Activated naive CD8-positive, alpha-beta T cell treated with anti-CD3 and anti-CD28 coated beads for 36 hours (primary cell): Measurements from ENCODE around the gene LIN54. TPM values are rescaled to one million over a fixed set of nuclear protein-coding genes. Genes with fewer than 3 reads are reported as not detected.
"Not testable (repeated sequence)": the region's sequence is repeated elsewhere in the genome, so short reads cannot be mapped to it uniquely, and the experiment has no call there.

ENCODE experiments used
- DNase-seq: peaks from one replicate; pipeline ENCODE4 v3.0.0; 2021
- H3K27ac Mint-ChIP-seq: one replicate; pipeline ENCODE4 v1.8.0; 2022; ENCODE audit warnings: mild to moderate bottlenecking, moderate library complexity, mixed read lengths
- H3K27me3 Mint-ChIP-seq: one replicate; pipeline ENCODE4 v1.8.0; 2022; ENCODE audit warnings: mild to moderate bottlenecking, mixed read lengths
- H3K36me3 Mint-ChIP-seq: one replicate; pipeline ENCODE4 v1.8.0; 2021; ENCODE audit warnings: mild to moderate bottlenecking, mixed read lengths
- H3K4me1 Mint-ChIP-seq: one replicate; pipeline ENCODE4 v1.8.0; 2021; ENCODE audit warnings: mixed read lengths
- H3K4me3 Mint-ChIP-seq: one replicate; pipeline ENCODE4 v1.8.0; 2022; ENCODE audit warnings: mild to moderate bottlenecking, moderate library complexity, mixed read lengths
- H3K9me3 Mint-ChIP-seq: one replicate; pipeline ENCODE4 v1.8.0; 2022; ENCODE audit warnings: mixed read lengths
- total RNA-seq, 2 experiments: library from RNA; stranded (reverse); gene quantifications; one replicate each; pipeline ENCODE4 v1.2.3, GENCODE V29; 2021

LIN54 gene
- total RNA-seq, 2 experiments from 2014 or later: 22.7 TPM

DNA sequence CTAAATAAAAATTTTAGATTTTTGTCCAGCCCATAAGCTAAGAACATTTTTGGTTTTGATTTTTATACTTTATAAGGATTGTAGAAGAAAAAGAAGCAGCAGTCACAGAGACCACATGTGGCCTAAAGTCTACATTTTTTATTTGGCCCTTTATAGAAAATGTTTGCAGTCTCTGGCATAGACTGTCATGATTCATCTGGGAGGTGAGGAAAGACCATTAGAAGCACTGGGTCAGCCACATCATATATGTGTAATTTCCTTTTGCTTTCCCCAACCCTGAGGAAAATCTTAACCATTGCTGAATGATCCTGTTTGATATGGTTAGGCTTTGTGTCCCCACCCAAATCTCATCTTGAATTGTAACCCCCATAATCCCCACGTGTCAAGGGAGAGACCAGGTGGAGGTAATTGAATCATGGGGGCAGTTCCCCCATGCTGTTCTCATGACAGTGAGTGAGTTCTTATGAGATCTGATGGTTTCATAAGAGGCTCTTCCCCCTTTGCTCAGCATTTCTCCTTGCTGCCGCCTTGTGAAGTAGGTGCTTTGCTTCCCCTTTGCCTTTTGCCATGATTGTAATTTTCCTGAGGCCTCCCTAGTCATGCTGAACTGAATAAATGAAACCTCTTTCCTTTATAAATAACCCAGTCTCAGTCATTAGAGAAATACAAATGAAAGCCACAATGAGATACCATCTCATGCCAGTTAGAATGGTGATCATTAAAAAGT is 12.3 kb upstream of the LIN54 start:
- DNase-seq: no peak
- Mint-ChIP-seq H3K4me3 (no peak overlapping the region), H3K27me3 (no peaks in the 10 kb centered on the region), H3K4me1 (peaks cover 12% of the 10 kb centered on the region), H3K9me3 (peaks cover 7% of the 10 kb centered on the region), H3K36me3 (peaks cover 2% of the 10 kb centered on the region), H3K27ac (no peak overlapping the region)

DNA sequence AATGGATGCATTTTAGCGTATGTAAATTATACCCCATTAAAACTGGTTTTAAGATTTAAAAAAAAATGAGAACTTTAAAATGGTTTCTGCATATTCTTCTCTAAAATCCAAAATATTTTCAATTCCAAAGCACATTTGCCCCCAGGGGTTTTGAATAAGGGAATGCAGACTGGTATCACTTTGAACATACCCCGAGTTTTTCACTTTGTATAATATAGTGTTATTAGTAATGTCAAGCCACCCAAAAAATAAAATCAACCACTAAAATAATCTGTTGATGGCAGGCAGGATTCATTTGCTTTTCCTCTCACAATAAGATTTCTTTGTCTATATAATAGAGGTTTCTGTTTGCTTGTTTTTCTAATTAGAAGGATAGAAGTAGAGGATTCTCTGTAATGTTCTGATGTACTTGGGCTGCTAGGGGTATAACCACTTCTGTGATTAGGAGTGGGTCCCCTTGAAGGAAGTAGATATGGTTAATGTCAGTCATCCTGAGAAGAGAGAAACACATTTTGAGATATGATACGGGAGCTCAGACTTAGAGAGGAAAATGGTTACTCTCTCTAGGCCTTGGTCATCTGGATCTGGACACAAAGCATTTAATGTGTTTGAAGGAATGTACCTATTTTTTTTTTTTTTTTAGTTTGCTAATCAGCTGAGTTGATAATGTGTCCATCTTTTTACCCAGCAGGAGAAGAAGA is 9.3 kb upstream of the LIN54 start:
- peak overlapping the region; percentile 35 for H3K27ac Mint-ChIP-seq
- no peaks in the 10 kb centered on the region for H3K27me3 Mint-ChIP-seq
- no peak for DNase-seq
- no peak overlapping the region for H3K4me3 Mint-ChIP-seq
- peaks cover 1% of the 10 kb centered on the region for H3K9me3 Mint-ChIP-seq
- H3K36me3 Mint-ChIP-seq: no peaks in the 10 kb centered on the region
- peaks cover 12% of the 10 kb centered on the region for H3K4me1 Mint-ChIP-seq

GRCh38 chr4:83013902-83014301 is 3.3 kb upstream of the LIN54 start:
- no peak for DNase-seq
- H3K4me1 Mint-ChIP-seq: peaks cover 32% of the 10 kb centered on the region
- peak overlapping the region; percentile 23 for H3K27ac Mint-ChIP-seq
- no peaks in the 10 kb centered on the region for H3K27me3 Mint-ChIP-seq
- H3K4me3 Mint-ChIP-seq: peak overlapping the region; percentile 85
- no peaks in the 10 kb centered on the region for H3K36me3 Mint-ChIP-seq
- no peaks in the 10 kb centered on the region for H3K9me3 Mint-ChIP-seq

DNA sequence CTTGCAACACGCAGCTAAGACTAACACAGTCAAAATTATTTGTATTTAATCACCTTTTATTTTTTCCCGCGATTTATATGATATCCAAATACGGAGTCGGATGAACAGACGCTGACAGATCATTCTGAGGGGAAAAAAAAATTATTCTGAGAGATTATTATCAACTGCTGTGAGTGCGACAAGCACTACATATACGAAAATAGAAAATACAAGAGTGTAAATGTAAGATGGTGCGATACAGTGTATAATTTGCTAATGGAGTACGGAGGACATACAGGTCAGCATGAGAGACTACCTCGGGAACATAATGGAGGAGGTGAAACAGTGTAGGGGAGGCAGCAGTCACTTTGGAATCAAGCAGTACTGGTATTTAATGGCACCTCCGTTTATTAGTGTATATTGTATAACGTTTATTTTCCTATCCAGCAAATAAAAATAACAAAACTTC is 2.8 kb upstream of the LIN54 start:
- H3K9me3 Mint-ChIP-seq: no peaks in the 10 kb centered on the region
- no peaks in the 10 kb centered on the region for H3K36me3 Mint-ChIP-seq
- H3K27ac Mint-ChIP-seq: peak overlapping the region; percentile 90
- DNase-seq: no peak
- H3K4me1 Mint-ChIP-seq: peaks cover 34% of the 10 kb centered on the region
- no peaks in the 10 kb centered on the region for H3K27me3 Mint-ChIP-seq
- H3K4me3 Mint-ChIP-seq: peak overlapping the region; percentile 85

GRCh38 chr4:83012687-83013419 is 2.2 kb upstream of the LIN54 start:
- DNase-seq: peak; percentile 99
- Mint-ChIP-seq H3K9me3 (no peaks in the 10 kb centered on the region), H3K36me3 (no peaks in the 10 kb centered on the region), H3K4me1 (peaks cover 37% of the 10 kb centered on the region), H3K27me3 (no peaks in the 10 kb centered on the region), H3K4me3 (peak overlapping the region; percentile 85), H3K27ac (peak overlapping the region; percentile 90)

DNA sequence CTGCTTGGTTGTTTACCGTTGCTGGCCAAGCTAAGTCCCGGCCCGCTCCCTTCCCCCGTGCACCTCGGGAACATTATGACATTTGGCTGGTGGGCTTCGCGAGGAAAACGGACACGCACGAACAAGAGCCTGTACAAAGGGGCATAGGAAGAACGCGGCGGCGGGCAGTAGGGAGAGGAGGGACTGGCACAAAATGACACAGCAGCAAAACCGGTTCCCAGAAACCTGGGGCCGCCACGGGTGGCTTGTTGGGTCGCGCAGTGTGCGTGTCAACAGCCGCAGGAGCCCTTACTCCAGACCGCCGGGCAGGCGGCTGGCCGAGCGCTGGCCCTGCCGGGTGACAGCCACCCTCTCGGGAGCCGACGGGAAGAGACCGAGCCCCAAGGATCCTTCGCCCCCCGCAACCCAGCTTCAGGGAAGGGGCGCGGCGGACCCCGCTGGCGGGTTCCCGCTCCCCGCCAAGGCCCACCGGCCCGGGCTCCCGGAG is 1.6 kb upstream of the LIN54 start:
- Mint-ChIP-seq H3K4me1 (peaks cover 41% of the 10 kb centered on the region), H3K4me3 (peak overlapping the region; percentile 95)
- peak; percentile 49 for DNase-seq

GRCh38 chr4:83011689-83012199 is 1.1 kb upstream of the LIN54 start:
- peaks cover 41% of the 10 kb centered on the region for H3K4me1 Mint-ChIP-seq

More for the DNA sequence above, 1.6 kb upstream of the LIN54 start:
- H3K36me3 Mint-ChIP-seq: peaks cover 2% of the 10 kb centered on the region
- H3K9me3 Mint-ChIP-seq: no peaks in the 10 kb centered on the region
- H3K27ac Mint-ChIP-seq: peak overlapping the region; percentile 97
- no peaks in the 10 kb centered on the region for H3K27me3 Mint-ChIP-seq

GRCh38 chr4:83010111-83010521 is 507 bp downstream of the LIN54 start:
- H3K27ac Mint-ChIP-seq: peak overlapping the region; percentile 97
- peak overlapping the region; percentile 95 for H3K4me3 Mint-ChIP-seq
- peaks cover 47% of the 10 kb centered on the region for H3K4me1 Mint-ChIP-seq
- no peak for DNase-seq
- peaks cover 2% of the 10 kb centered on the region for H3K36me3 Mint-ChIP-seq
- H3K9me3 Mint-ChIP-seq: no peaks in the 10 kb centered on the region
- H3K27me3 Mint-ChIP-seq: no peaks in the 10 kb centered on the region

More at GRCh38 chr4:83011689-83012199, 1.1 kb upstream of the LIN54 start:
- Mint-ChIP-seq H3K27me3 (no peaks in the 10 kb centered on the region), H3K27ac (peak overlapping the region; percentile 97), H3K4me3 (peak overlapping the region; percentile 95), H3K36me3 (peaks cover 2% of the 10 kb centered on the region), H3K9me3 (no peaks in the 10 kb centered on the region)
- DNase-seq: no peak

GRCh38 chr4:83009529-83009928 is 1.1 kb downstream of the LIN54 start:
- H3K36me3 Mint-ChIP-seq: peaks cover 2% of the 10 kb centered on the region
- H3K4me1 Mint-ChIP-seq: peaks cover 47% of the 10 kb centered on the region
- no peaks in the 10 kb centered on the region for H3K9me3 Mint-ChIP-seq
- H3K27ac Mint-ChIP-seq: peak overlapping the region; percentile 97
- H3K27me3 Mint-ChIP-seq: no peaks in the 10 kb centered on the region
- no peak for DNase-seq
- H3K4me3 Mint-ChIP-seq: peak overlapping the region; percentile 95

DNA sequence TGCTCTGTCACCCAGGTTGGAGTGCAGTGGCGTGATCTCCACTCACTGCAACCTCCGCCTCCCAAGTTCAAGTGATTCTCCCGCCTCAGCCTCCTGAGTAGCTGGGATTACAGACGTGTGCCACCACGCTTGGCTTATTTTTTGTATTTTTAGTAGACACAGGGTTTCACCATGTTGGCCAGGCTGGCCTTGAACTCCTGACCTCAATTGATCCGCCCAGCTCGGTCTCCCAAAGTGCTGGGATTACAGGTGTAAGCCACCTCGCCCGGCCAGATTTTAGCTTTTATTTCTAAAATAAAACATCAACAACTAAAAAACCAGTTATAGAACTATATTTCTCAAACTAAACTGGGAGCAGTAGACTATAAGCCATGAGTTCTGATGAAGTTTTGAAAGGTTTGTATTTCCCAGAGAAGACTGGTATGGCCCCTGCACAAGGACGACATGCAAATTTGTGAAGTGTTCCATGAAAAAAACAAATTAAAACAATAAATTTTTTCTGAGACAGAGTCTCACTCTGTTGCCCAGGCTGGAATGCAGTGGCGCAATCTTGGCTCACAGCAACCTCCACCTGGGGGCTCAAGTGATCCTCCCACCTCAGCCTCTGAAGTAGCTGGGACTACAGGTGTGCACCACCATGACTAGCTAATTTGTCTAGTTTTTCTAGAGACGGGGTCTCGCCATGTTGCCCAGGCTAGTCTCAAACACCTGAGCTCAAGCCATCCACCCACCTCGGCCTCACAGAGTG is 7.4 kb downstream of the LIN54 start:
- H3K27ac Mint-ChIP-seq, H3K9me3 Mint-ChIP-seq, H3K4me3 Mint-ChIP-seq, H3K27me3 Mint-ChIP-seq, DNase-seq: not testable (repeated sequence)
- Mint-ChIP-seq H3K36me3 (peaks cover 16% of the 10 kb centered on the region), H3K4me1 (peaks cover 23% of the 10 kb centered on the region)

- no peak overlapping the region for H3K27ac Mint-ChIP-seq
- no peak for DNase-seq
- H3K4me3 Mint-ChIP-seq: no peak overlapping the region
- no peaks in the 10 kb centered on the region for H3K27me3 Mint-ChIP-seq
- peaks cover 17% of the 10 kb centered on the region for H3K4me1 Mint-ChIP-seq
- H3K36me3 Mint-ChIP-seq: peaks cover 14% of the 10 kb centered on the region
- H3K9me3 Mint-ChIP-seq: no peaks in the 10 kb centered on the region
Measured at GRCh38 chr4:83002329-83002728, 8.3 kb downstream of the LIN54 start.

DNA sequence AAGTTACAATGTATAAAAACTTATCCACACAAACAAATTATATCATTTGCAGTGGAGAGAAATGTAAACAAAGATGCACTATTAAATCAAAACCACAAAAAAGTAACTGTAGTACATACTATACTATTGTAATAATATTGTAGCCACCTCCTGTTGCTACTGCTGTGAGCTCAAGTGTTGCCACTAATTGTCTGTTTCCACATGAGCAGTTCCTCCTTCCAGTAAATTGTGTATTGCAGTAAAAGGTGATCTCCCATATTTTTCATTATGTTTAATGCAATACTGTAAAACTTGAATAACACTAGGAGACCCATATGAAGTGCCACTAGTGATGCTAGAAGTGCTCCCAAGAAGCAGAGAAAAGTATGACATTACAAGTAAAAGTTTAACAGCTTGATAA is 11.7 kb downstream of the LIN54 start:
- Mint-ChIP-seq H3K36me3 (peaks cover 16% of the 10 kb centered on the region), H3K4me1 (peaks cover 14% of the 10 kb centered on the region), H3K4me3 (no peak overlapping the region), H3K27me3 (no peaks in the 10 kb centered on the region), H3K27ac (no peak overlapping the region), H3K9me3 (no peaks in the 10 kb centered on the region)
- DNase-seq: no peak

- H3K27me3 Mint-ChIP-seq: no peaks in the 10 kb centered on the region
- no peak overlapping the region for H3K4me3 Mint-ChIP-seq
- no peak for DNase-seq
- H3K27ac Mint-ChIP-seq: no peak overlapping the region
- no peaks in the 10 kb centered on the region for H3K9me3 Mint-ChIP-seq
- peaks cover 13% of the 10 kb centered on the region for H3K36me3 Mint-ChIP-seq
- peaks cover 23% of the 10 kb centered on the region for H3K4me1 Mint-ChIP-seq
Measured at GRCh38 chr4:82994834-82995233, 15.8 kb downstream of the LIN54 start.
